Mucosa of descending colon (tissue), 3 donors: ENCODE measurements around the gene FAM43A. TPM values are rescaled to one million over a fixed set of nuclear protein-coding genes. Genes with fewer than 3 reads are reported as not detected.

ENCODE experiments used
- ATAC-seq: fragments of 200-7000 bp; cut with Tn5 transposase; one replicate; pipeline ENCODE4 v1.9.1; 2020; ENCODE audit warnings: mild to moderate bottlenecking, moderate library complexity
- DNase-seq, 3 donors: peaks; one replicate each; pipeline ENCODE4 v3.0.0-alpha.2; 2020
- H3K36me3 ChIP-seq: fragments of 200-600 bp; one replicate; pipeline ENCODE4 v1.8.0; 2021; ENCODE audit warnings: low read depth, mild to moderate bottlenecking
- H3K4me1 ChIP-seq: fragments of 200-600 bp; one replicate; pipeline ENCODE4 v1.8.0; 2021; ENCODE audit warnings: low read depth, mild to moderate bottlenecking
- H3K4me3 ChIP-seq: fragments of 200-600 bp; one replicate; pipeline ENCODE4 v1.8.0; 2021; ENCODE audit warnings: mild to moderate bottlenecking
- H3K9me3 ChIP-seq: fragments of 200-600 bp; one replicate; pipeline ENCODE4 v1.8.0; 2021; ENCODE audit warnings: mild to moderate bottlenecking
- intact Hi-C, 2 donors: fragments of 100-400 bp; cut with DNase I in 1 of 2; cut with micrococcal nuclease in 1 of 2; formaldehyde crosslinking; loops; one replicate each; pipeline versions ENCODE4 v1.11.0 to v1.11.1; 2022; cut with DNase I, micrococcal nuclease
- long read RNA-seq, 2 donors: library from polyadenylated mRNA; unstranded; transcript quantifications; one replicate each; pipeline ENCODE4 v2.0.0, GENCODE V29; 2019 to 2021
- total RNA-seq, 3 donors: library from RNA; stranded (reverse); fragmentation: NEBNext Ultra II Directional in 2 of 3; extraction: Animal tissue kit (Norgen Biotek cat#: 25700) in 2 of 3; gene quantifications; one replicate each; pipeline versions ENCODE4 v1.2.1 to v1.2.4, GENCODE V29; 2021 to 2023
- TF ChIP-seq, protein P1 (sequence below): fragments of 200-600 bp; IDR thresholded peaks from one replicate; pipeline ENCODE4 v1.8.0; 2022; ENCODE audit warnings: antibody characterized with exemption, mild to moderate bottlenecking
- donor health status: DM: no; HTN: no; CAD: no; lungs with moderate emphysema.
- donor health status: DM: no; HTN: no; CAD: no.
- donor health status: DM: no; HTN: yes; CAD: no.

The FAM43A gene, protein sequence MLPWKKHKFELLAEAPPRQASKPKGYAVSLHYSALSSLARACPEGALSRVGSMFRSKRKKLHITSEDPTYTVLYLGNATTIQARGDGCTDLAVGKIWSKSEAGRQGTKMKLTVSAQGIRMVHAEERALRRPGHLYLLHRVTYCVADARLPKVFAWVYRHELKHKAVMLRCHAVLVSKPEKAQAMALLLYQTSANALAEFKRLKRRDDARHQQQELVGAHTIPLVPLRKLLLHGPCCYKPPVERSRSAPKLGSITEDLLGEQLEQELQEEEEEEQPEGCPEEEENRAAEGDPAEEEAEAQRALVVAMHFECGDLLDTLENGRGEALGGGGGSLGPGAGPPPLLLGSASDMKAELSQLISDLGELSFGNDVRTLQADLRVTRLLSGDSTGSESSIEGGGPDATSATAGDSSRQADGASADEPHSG
- total RNA-seq, result 10 to 100 TPM; 12.7 to 87.8 (median 22.4) TPM
- long read RNA-seq, donor 1, transcript FAM43A-201 (1 exons, 2,494 nt), result major isoform, 48 of 49 reads
- long read RNA-seq, donor 1, partial matches to known transcripts, result 0 of 49 reads
- long read RNA-seq, donor 1, other reads (novel, unspliced or antisense), result 1 of 49 reads
- long read RNA-seq, donor 2, transcript FAM43A-201 (1 exons, 2,494 nt), result major isoform, 14 of 14 reads
- long read RNA-seq, donor 2, partial matches to known transcripts, result 0 of 14 reads
- long read RNA-seq, donor 2, other reads (novel, unspliced or antisense), result 0 of 14 reads

DNA sequence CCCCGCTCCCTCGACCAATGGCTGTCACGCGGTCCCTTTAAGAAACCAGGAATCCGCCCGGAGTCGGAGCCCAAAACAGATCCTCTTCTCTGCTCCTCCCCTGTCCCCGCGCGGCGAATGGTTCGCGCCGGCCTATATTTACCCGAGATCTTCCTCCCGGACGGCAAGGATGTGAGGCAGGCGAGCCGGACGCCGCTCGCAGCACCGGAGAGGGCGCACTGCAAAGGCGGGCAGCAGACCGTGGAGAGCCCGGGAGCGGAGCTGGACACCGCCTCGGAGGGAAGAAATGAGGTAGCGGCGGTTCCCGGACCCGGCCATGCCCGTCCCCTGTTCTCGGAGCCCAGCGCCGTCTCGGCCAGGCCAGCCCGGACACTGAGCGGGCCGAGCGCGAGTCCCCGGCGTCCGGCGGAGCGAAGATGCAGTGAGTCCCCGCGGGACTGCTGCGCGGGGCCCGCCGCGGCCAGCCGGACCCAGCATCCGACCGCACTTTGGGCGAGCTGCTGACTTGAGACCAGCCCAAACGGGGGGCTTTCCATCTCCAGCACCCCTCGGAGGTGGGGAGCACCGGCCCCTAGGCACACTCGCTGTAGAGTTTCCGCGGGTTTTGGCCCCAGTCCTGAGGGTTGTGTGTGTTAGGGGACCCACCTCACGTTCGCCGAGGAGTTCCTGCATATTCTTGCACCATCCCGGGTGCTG is at the start of gene FAM43A:
FAM43A (plus strand) TSS at position 166 of the 696 bp plus-strand sequence. CDS start 944 bp downstream, outside the sequence.
- Histone ChIP-seq H3K9me3 (no peaks in the 10 kb centered on the region), H3K4me3 (peak within 1 kb of the TSS; percentile 54), H3K36me3 (no peaks in the 10 kb centered on the region), H3K4me1 (peaks cover 19% of the 10 kb centered on the region)
- TF ChIP-seq, protein P1, sequence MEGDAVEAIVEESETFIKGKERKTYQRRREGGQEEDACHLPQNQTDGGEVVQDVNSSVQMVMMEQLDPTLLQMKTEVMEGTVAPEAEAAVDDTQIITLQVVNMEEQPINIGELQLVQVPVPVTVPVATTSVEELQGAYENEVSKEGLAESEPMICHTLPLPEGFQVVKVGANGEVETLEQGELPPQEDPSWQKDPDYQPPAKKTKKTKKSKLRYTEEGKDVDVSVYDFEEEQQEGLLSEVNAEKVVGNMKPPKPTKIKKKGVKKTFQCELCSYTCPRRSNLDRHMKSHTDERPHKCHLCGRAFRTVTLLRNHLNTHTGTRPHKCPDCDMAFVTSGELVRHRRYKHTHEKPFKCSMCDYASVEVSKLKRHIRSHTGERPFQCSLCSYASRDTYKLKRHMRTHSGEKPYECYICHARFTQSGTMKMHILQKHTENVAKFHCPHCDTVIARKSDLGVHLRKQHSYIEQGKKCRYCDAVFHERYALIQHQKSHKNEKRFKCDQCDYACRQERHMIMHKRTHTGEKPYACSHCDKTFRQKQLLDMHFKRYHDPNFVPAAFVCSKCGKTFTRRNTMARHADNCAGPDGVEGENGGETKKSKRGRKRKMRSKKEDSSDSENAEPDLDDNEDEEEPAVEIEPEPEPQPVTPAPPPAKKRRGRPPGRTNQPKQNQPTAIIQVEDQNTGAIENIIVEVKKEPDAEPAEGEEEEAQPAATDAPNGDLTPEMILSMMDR, result peak; percentile 14
- intact Hi-C loops, result loop anchor here (5.0 to 10.0 kb wide), 2 partner anchors 571 to 579 kb away; no protein-coding TSS in a partner anchor
- peak; percentile 94 to 97 (median 94) for DNase-seq
- ATAC-seq, result peak; percentile 81

DNA sequence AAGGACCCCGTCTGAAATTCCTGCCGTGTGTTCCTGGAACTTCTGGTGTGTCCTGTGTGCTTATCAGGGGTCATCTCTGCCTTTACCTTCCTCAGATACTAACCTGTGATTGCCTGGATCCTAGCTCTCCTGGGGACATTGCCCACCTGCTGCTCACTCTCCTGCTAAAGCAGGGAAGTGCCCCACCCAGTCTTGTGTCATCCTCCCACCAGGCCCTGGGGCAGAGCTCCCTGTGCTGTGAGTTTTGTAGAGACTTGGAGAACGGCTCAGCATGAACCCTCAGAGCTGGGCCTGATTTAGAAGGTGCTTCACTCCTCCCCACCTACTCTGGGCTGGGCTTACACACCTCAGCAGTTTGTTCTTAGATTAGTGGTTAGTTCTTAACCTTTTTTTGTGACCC is 48.6 kb upstream of the FAM43A start:
- intact Hi-C loops, result no loop called here
- Histone ChIP-seq H3K4me1 (peaks cover 9% of the 10 kb centered on the region), H3K4me3 (no peak overlapping the region), H3K36me3 (peaks cover 3% of the 10 kb centered on the region), H3K9me3 (no peaks in the 10 kb centered on the region)
- DNase-seq (no peak), ATAC-seq (no peak)
- TF ChIP-seq, protein P1, result no peak

DNA sequence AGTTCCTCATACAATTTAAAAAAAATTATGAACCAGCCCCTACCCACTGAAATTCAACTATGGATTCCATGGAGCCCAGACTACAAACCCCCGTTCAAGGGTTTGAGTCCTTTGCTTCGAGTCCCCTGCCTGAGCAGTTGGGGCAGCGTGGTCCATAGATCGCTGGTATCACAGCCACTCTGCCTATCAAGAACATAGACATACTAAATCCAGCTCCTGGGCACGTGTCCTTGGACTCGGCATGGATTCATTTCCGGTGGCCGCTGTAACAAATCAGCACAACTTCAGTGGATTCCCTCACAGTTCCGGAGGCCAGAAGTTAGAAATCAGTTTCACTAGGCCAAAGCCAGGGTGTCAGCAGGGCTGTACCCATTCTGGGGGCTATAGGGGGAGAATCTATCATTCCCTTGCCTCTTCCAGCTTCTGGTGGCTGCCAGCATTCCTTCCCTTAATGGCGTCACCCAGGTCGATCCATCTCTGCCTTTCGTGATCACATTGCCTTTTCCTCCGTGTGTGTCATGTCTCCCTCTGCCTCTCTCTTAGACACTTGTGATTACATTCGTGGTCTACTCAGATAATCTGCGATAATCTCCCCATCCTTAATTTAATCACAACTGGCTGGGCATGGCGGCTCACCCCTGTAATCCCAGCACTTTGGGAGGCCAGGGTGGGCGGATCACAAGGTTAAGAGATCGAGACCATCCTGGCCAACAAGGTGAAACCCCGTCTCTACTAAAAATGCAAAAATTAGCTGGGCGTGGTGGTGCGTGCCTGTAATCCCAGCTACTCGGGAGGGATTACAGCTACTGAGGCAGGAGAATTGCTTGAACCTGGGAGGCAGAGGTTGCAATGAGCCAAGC is 47.9 kb upstream of the FAM43A start:
- intact Hi-C loops, result no loop called here
- Histone ChIP-seq H3K4me3 (no peak overlapping the region), H3K9me3 (no peaks in the 10 kb centered on the region), H3K4me1 (peaks cover 5% of the 10 kb centered on the region), H3K36me3 (peaks cover 3% of the 10 kb centered on the region)
- TF ChIP-seq, protein P1, result no peak
- ATAC-seq, result no peak
- no peak for DNase-seq

DNA sequence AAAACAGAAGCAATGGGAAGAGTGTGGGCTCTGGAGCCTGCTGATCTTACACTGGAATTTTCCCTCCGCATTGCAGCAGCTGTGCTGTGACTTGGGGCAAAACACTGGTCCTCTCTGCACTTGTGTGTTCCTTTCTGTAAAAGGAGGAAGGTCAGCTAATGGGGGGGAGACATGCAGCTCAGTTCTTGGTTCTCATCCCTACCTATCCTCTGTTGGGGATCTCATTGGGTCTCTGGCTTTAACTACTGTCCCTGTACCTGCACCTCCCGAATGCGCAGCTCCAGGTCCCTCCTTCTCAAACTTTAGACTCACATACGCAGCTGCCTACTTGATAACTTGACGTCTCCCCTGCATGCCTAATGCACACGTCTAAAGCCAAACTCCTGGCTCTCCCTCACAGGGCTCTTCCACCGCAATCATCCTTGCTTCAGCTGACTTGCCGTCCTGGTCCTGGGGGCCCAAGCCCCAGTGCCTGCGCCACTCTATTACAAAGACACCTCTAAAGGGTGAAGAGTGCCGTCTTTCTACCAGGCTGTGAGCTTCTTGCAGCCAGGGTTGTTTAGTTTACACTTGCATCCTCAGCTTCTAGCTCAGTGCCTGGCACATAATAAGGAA is 46.6 kb upstream of the FAM43A start:
- ATAC-seq (no peak), DNase-seq (no peak)
- H3K36me3 ChIP-seq, result peaks cover 3% of the 10 kb centered on the region
- TF ChIP-seq, protein P1, result no peak
- no peak overlapping the region for H3K4me3 ChIP-seq
- intact Hi-C loops, result no loop called here
- peaks cover 2% of the 10 kb centered on the region for H3K4me1 ChIP-seq
- no peaks in the 10 kb centered on the region for H3K9me3 ChIP-seq
